ENCODE results near the gene PPP1R10.

The PPP1R10 gene

DNA sequence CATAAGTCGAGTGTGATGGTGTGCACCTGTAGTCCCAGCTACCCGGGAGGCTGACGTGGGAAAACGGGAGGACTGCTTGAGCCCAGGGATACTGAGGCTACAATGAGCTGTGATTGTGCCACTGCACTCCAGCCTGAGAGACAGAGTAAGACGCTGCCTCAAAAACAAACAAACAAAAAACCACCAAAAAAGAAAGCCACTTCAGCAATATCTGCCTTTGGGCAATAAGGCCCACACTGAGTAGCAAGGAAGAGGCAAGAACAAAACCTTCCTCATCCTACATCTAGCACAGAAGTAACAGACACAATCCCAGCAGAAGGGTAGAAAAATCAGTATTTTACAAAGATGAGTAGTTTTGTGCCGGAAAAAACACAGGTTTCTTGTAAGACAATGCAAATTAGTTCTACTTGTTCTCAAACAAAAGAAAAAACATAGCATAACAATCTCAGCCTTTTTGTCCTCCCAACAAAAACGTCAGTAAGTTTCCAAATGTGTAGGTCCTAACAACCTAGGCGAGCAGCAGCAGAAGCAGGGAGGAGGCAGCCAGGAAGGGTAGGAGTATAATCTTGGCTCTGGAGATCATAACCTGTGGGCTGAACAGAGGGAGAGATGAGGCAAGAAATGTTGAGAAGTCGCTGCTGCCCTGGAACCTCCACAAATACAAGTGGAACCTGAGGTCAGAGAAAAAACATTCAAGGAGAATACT is 5.7 kb downstream of the PPP1R10 start:
- no peak for FAIRE-seq
- TF ChIP-seq POLR2AphosphoS5 (IDR thresholded peaks at IDR 0.05; ENCODE audit: low read depth, low read length) = no peak
- no peak for TF ChIP-seq TAF1 (IDR thresholded peaks at IDR 0.05; ENCODE audit: borderline replicate concordance, low read depth, low read length)
- no peak for TF ChIP-seq POLR2A (IDR thresholded peaks at IDR 0.05; ENCODE audit: low read depth, low read length)

DNA sequence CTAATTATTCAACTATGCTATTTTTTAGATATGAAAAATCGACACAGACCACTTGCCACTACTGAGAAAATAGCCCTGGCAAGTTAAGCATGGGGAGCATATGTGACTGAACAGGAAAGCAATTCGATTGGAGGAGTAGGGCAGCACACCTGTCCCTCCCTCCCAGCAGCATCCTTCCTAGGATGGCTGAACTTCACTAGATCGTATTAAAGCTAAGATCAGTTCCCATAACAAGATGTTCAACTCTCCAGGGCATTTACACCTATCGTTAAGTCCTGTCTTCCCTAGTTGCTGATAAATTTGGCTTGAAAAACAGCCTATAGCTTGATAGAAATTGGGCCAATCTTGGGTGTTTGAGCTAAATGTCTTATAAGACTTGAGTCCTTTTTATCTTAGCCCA is 7.0 kb downstream of the PPP1R10 start:
- FAIRE-seq (no peak), DNase-seq (ENCODE audit: insufficient read length) (no peak)
- TF ChIP-seq POLR2AphosphoS5 (IDR thresholded peaks at IDR 0.05; ENCODE audit: low read depth, low read length) = no peak
- no peak for TF ChIP-seq POLR2A (IDR thresholded peaks at IDR 0.05; ENCODE audit: low read depth, low read length)
- no peak for TF ChIP-seq TAF1 (IDR thresholded peaks at IDR 0.05; ENCODE audit: borderline replicate concordance, low read depth, low read length)

More for the DNA sequence above, 5.7 kb downstream of the PPP1R10 start:
- DNase-seq (ENCODE audit: insufficient read length) = no peak

DNA sequence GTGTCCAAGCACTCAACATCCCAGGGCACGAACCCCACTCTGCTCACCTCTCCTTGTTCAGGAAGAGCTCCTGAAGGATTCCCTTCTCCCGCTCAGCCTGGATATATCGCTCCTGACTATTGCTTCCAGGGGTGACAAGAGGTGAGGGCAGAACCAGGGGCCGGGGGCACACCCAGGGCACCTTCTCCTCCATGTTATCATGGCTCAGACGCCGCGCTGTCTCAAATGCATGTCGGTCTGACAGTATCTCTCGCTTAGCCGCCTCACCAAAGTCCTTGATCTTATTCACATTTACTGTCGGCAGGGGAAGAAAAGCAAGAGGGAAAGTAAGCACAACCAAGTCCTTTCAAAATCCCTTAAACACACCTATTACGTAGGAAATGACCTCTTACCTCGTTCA is 13.1 kb downstream of the PPP1R10 start:
- no peak for FAIRE-seq
- no peak for TF ChIP-seq POLR2A (IDR thresholded peaks at IDR 0.05; ENCODE audit: low read depth, low read length)
- no peak for TF ChIP-seq POLR2AphosphoS5 (IDR thresholded peaks at IDR 0.05; ENCODE audit: low read depth, low read length)
- TF ChIP-seq TAF1 (IDR thresholded peaks at IDR 0.05; ENCODE audit: borderline replicate concordance, low read depth, low read length) = no peak
- DNase-seq (ENCODE audit: insufficient read length) = no peak

GRCh38 chr6:30601815-30602641 is 15.0 kb downstream of the PPP1R10 start:
- FAIRE-seq = no peak
- no peak for TF ChIP-seq TAF1 (IDR thresholded peaks at IDR 0.05; ENCODE audit: borderline replicate concordance, low read depth, low read length)
- no peak for DNase-seq (ENCODE audit: insufficient read length)

GRCh38 chr6:30601436-30601814 is 15.6 kb downstream of the PPP1R10 start:
- no peak for FAIRE-seq

DNA sequence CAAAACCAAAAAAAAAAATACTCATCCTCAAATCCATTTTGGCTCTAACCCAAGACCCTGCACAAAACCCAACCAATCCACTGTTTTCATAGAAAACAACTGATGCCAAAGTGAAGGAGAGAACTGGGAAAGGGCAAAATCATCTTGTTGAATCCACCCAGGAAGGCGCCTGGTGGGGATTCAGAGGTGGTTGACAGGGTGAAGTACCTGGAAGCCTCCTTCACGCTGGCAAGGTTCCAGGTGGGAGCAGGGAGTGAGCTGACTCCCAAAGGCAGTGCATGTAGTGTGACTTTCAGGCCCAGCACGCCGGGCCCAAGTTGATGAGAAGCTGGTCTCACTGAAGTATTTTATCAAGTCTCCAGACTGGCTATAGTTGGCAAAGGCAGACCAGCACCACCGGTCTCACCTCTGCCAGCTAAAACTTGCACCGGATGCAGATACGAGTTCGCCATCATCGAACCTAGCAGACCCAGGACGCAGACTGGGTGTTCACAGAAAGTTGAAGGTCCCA is 16.5 kb downstream of the PPP1R10 start:
- no peak for FAIRE-seq
- DNase-seq (ENCODE audit: insufficient read length) = no peak
- TF ChIP-seq TAF1 (IDR thresholded peaks at IDR 0.05; ENCODE audit: borderline replicate concordance, low read depth, low read length) (no peak), POLR2A (IDR thresholded peaks at IDR 0.05; ENCODE audit: low read depth, low read length) (no peak), POLR2AphosphoS5 (IDR thresholded peaks at IDR 0.05; ENCODE audit: low read depth, low read length) (no peak)

More at GRCh38 chr6:30601436-30601814, 15.6 kb downstream of the PPP1R10 start:
- TF ChIP-seq TAF1 (IDR thresholded peaks at IDR 0.05; ENCODE audit: borderline replicate concordance, low read depth, low read length) (no peak), POLR2A (IDR thresholded peaks at IDR 0.05; ENCODE audit: low read depth, low read length) (no peak), POLR2AphosphoS5 (IDR thresholded peaks at IDR 0.05; ENCODE audit: low read depth, low read length) (no peak)
- DNase-seq (ENCODE audit: insufficient read length) = no peak

DNA sequence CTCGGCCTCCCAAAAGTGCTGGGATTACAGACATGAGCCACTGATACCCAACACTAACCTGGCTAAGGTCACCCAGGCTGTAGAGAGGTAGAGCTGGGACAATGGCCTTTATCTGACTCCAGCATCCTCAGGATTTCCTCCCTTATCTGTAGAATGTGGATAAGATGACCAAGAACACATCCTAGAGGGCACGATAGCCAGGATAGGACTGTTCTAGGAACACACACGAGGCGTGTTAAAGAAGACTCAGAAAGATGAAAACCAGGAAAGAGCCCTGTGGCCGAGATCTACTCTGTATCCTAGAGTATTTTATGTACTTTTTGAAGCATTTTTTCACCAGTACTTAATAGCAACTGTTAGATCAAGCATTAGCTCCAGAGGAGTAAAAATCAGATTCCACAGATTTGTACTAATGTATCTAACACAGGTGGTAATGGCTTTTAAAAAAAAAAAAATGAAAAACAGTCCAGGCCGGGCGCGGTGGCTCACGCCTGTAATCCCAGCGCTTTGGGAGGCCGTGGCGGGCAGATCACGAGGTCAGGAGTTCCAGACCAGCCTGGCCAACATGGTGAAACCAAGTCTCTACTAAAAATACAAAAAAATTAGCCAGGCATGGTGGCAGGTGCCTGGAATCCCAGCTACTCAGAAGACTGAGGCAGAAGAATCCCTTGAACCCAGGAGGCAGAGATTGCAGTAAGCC is 17.3 kb downstream of the PPP1R10 start:
- no peak for DNase-seq (ENCODE audit: insufficient read length)
- no peak for FAIRE-seq
- TF ChIP-seq POLR2A (IDR thresholded peaks at IDR 0.05; ENCODE audit: low read depth, low read length) (no peak), POLR2AphosphoS5 (IDR thresholded peaks at IDR 0.05; ENCODE audit: low read depth, low read length) (no peak), TAF1 (IDR thresholded peaks at IDR 0.05; ENCODE audit: borderline replicate concordance, low read depth, low read length) (no peak)

DNA sequence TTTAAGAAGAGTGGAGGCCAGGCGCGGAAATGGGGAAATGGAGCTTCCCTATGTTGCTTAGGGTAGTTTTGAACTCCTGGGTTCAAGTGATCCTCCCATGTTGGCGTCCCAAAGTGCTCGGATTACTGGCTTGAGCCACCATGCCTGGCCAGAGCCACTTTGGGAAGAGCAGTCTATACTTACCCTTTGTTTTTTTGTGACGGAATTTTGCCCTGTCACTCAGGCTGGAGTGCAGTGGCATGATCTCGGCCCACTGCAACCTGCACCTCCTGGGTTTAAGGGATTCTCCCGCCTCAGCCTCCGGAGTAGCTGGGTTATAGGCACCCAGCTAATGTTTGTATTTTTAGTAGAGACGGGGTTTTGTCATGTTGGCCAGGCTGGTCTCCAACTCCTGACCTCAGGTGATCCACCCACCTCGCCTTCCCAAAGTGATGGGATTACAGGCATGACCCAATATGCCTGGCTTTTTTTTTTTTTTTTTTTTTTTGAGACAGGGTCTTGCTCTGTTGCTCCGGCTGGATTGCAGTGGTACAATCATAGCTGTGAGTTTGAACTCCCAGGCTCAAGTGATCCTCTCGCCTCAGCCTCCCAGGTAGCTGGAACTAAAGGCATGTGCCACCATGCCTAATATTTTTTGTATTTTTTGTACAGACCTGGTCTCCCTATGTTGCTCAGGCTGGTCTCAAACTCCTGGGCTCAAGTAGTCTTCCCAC is 18.0 kb downstream of the PPP1R10 start:
- no peak for FAIRE-seq

GRCh38 chr6:30597315-30598144 is 19.5 kb downstream of the PPP1R10 start:
- FAIRE-seq (peak; percentile 86), DNase-seq (ENCODE audit: insufficient read length) (peak; percentile 62)

More for the DNA sequence above, 18.0 kb downstream of the PPP1R10 start:
- no peak for TF ChIP-seq TAF1 (IDR thresholded peaks at IDR 0.05; ENCODE audit: borderline replicate concordance, low read depth, low read length)
- DNase-seq (ENCODE audit: insufficient read length) = no peak

DNA sequence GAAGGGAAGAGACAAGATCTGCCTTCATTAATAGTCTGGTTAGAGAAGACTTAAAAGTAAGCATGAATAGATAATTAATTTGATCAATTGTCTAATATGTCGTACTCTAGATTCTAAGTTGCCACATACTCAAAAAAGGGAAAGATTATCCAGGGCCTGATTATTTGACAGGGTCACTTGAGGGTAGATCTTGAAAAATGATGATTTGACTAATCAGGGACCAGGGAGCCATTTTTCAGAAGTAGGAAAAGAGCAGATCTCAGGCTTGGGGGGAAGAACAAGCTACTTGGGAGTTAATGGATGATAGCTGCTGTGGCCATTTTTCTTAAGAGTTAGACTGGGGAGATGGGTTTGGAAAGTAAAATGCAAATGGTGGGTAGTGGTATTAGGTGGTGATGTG is 24.8 kb downstream of the PPP1R10 start:
- FAIRE-seq (no peak), DNase-seq (ENCODE audit: insufficient read length) (no peak)
- TF ChIP-seq POLR2A (IDR thresholded peaks at IDR 0.05; ENCODE audit: low read depth, low read length) = no peak
- no peak for TF ChIP-seq POLR2AphosphoS5 (IDR thresholded peaks at IDR 0.05; ENCODE audit: low read depth, low read length)
- TF ChIP-seq TAF1 (IDR thresholded peaks at IDR 0.05; ENCODE audit: borderline replicate concordance, low read depth, low read length) = no peak
